HepG2 (cell line): Measurements from ENCODE around the gene GPC6. TPM values are rescaled to one million over a fixed set of nuclear protein-coding genes. Genes with fewer than 3 reads are reported as not detected.

Experiments used
- CREBL2 ChIP-seq: sonication (generic); formaldehyde crosslinking; IDR thresholded peaks from 2 replicates; pipeline ENCODE4 v1.8.1; 2023; ENCODE audit warnings: missing genetic modification reagents, mild to moderate bottlenecking, borderline replicate concordance
- GLI4 ChIP-seq: sonication (generic); formaldehyde crosslinking; IDR thresholded peaks from 2 replicates; pipeline ENCODE4 v1.5.1; 2020; ENCODE audit warnings: missing genetic modification reagents, mild to moderate bottlenecking, moderate library complexity, borderline replicate concordance
- HMGA1 ChIP-seq: sonication (generic); formaldehyde crosslinking; conservative IDR thresholded peaks from 2 replicates; pipeline ENCODE4 v1.4.0; 2020; ENCODE audit warnings: missing genetic modification reagents
- HNRNPK ChIP-seq: fragments of 200-400 bp; formaldehyde crosslinking; IDR thresholded peaks from 2 replicates; pipeline ENCODE4 v1.6.1; 2018; ENCODE audit warnings: low read length, low read depth, moderate library complexity, mild to moderate bottlenecking; ENCODE audit not compliant: poor library complexity, severe bottlenecking
- JUN ChIP-seq: sonication (generic); formaldehyde crosslinking; IDR thresholded peaks from 2 replicates; pipeline ENCODE4 v1.4.0; 2020; ENCODE audit warnings: mild to moderate bottlenecking, missing genetic modification reagents
- MYNN ChIP-seq: sonication (generic); formaldehyde crosslinking; IDR thresholded peaks from 2 replicates; pipeline ENCODE4 v1.4.0; 2020; ENCODE audit warnings: mild to moderate bottlenecking, low read depth, missing genetic modification reagents
- NFIB ChIP-seq: sonication (generic); formaldehyde crosslinking; IDR thresholded peaks from 2 replicates; pipeline ENCODE4 v1.9.0; 2021; ENCODE audit warnings: missing genetic modification reagents, mild to moderate bottlenecking, borderline replicate concordance
- NR3C1 ChIP-seq: sonication (generic); formaldehyde crosslinking; IDR thresholded peaks from 2 replicates; pipeline ENCODE4 v1.4.0; 2020; ENCODE audit warnings: missing genetic modification reagents
- XBP1 ChIP-seq: sonication (generic); formaldehyde crosslinking; IDR thresholded peaks from 2 replicates; pipeline ENCODE4 v1.5.0; 2020; ENCODE audit warnings: missing genetic modification reagents
- ZBTB1 ChIP-seq: sonication (generic); formaldehyde crosslinking; IDR thresholded peaks from 2 replicates; pipeline ENCODE4 v1.4.0; 2020; ENCODE audit warnings: missing genetic modification reagents, borderline replicate concordance
- ZBTB42 ChIP-seq: sonication (generic); formaldehyde crosslinking; IDR thresholded peaks from 2 replicates; pipeline ENCODE4 v1.5.0; 2020; ENCODE audit warnings: mild to moderate bottlenecking, missing genetic modification reagents
- ZC3H13 ChIP-seq: sonication (generic); formaldehyde crosslinking; IDR thresholded peaks from 2 replicates; pipeline ENCODE4 v1.8.1; 2023; ENCODE audit warnings: mild to moderate bottlenecking, missing genetic modification reagents, moderate library complexity
- polyA plus RNA-seq, 8 experiments: library from polyadenylated mRNA; depleted of rRNA in 3 of 8; stranded (reverse) in 7 of 8; unstranded in 1 of 8; fragments of >200 nt; fragmentation: Illumina TruSeq in 4 of 8; extraction: Trizol in 4 of 8; gene quantifications; 2 replicates each; pipeline versions ENCODE4 v1.2.1 to v1.2.3, GENCODE V29; 2011 to 2016; ENCODE audit warnings: low read depth in 4 of 8, missing spikeins in 1 of 8, mixed read lengths in 1 of 8; ENCODE audit not compliant: insufficient read depth in 1 of 8
- total RNA-seq, 5 experiments: library from RNA; depleted of rRNA; stranded (reverse); fragments of >200 nt; fragmentation: Illumina TruSeq; extraction: Trizol; gene quantifications; 2 replicates each; pipeline ENCODE4 v1.2.3, GENCODE V29; 2016; ENCODE audit warnings: low read depth in 1 of 5
- TF ChIP-seq, protein P1 (sequence below): IDR thresholded peaks from 2 replicates; pipeline ENCODE4 v1.6.1; 2016
- TF ChIP-seq, protein P2 (sequence below): sonication (generic); formaldehyde crosslinking; IDR thresholded peaks from 2 replicates; pipeline ENCODE4 v1.4.0; 2020; ENCODE audit warnings: mild to moderate bottlenecking, missing genetic modification reagents

The GPC6 gene
- total and polyA plus RNA-seq, 2 of the 13 experiments (the other 11 are each of a cell fraction or from before 2014, with no cell fraction given): 24.5 to 33.9 TPM

GRCh38 chr13:94267581-94268366 lies 1041.2 kb downstream of the GPC6 start (continued):
- TF ChIP-seq, protein P1, sequence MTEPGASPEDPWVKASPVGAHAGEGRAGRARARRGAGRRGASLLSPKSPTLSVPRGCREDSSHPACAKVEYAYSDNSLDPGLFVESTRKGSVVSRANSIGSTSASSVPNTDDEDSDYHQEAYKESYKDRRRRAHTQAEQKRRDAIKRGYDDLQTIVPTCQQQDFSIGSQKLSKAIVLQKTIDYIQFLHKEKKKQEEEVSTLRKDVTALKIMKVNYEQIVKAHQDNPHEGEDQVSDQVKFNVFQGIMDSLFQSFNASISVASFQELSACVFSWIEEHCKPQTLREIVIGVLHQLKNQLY (CRISPR knock-in tag): no peak
- TF ChIP-seq ZBTB1 (no peak), ZBTB42 (CRISPR knock-in tag) (no peak), JUN (CRISPR knock-in tag) (no peak), MYNN (CRISPR knock-in tag) (no peak), NR3C1 (CRISPR knock-in tag) (no peak), HMGA1 (no peak), GLI4 (CRISPR knock-in tag) (no peak), NFIB (CRISPR knock-in tag) (no peak), CREBL2 (CRISPR knock-in tag) (no peak), ZC3H13 (CRISPR knock-in tag) (no peak), XBP1 (CRISPR knock-in tag) (no peak), HNRNPK (no peak)
- TF ChIP-seq, protein P2, sequence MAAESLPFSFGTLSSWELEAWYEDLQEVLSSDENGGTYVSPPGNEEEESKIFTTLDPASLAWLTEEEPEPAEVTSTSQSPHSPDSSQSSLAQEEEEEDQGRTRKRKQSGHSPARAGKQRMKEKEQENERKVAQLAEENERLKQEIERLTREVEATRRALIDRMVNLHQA (CRISPR knock-in tag): no peak
